ENCODE data around the gene PRKG1.

Gene PRKG1

DNA sequence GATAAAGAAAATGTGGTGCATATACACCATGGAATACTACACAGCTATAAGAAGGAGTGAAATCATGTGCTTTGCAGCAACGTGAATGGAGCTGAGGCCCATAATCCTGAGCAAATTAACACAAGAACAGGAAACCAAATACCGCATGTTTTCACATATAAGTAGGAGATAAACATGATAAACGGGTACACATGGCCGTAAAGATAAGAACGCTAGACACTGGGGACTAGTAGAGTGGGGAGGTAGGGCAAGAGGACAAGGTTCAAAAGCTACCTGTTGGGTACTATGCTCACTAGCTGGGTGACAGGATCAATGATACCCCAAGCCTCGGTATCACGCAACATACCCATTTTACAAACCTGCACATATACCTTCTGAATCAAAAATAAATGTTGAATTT, 511.5 kb downstream of the PRKG1 start:
- Histone ChIP-seq H3K9me3 (ENCODE audit: control extremely low read depth in 1 of 5, control insufficient read depth in 4 of 5, insufficient read depth in 2 of 5, low read depth in 1 of 5, low read length in 4 of 5) (peaks cover 0 to 2% (median 0%) of the 10 kb centered on the region in 5 experiments), H3K27me3 (replicated peaks in 2 of 5; ENCODE audit: control insufficient read depth in 4 of 5, insufficient read depth in 5 of 5, low read length in 4 of 5) (no peaks in the 10 kb centered on the region), H3K36me3 (ENCODE audit: control insufficient read depth in 4 of 4, insufficient read depth in 4 of 4, low read length in 3 of 4) (no peaks in the 10 kb centered on the region), H3K4me1 (ENCODE audit: control extremely low read depth in 1 of 4, control insufficient read depth in 4 of 4, insufficient read depth in 4 of 4, low read length in 3 of 4) (no peaks in the 10 kb centered on the region), H3K27ac (ENCODE audit: insufficient read depth in 1 of 2, low read depth in 1 of 2, low read length in 2 of 2, poor library complexity in 1 of 2, severe bottlenecking in 2 of 2) (no peak overlapping the region), H3K4me3 (ENCODE audit: control insufficient read depth in 1 of 7, extremely low read depth in 1 of 7, insufficient read depth in 4 of 7, low read depth in 2 of 7, low read length in 6 of 7) (no peak overlapping the region)
- CTCF ChIA-PET, result no interaction called here
- peak in 1 of 3 donors; percentile 0 for DNase-seq
- POLR2A ChIA-PET, result no interaction called here
- 97% methylated on average over 4 of the region's 7 CpGs for WGBS (ENCODE audit: insufficient coverage)

DNA sequence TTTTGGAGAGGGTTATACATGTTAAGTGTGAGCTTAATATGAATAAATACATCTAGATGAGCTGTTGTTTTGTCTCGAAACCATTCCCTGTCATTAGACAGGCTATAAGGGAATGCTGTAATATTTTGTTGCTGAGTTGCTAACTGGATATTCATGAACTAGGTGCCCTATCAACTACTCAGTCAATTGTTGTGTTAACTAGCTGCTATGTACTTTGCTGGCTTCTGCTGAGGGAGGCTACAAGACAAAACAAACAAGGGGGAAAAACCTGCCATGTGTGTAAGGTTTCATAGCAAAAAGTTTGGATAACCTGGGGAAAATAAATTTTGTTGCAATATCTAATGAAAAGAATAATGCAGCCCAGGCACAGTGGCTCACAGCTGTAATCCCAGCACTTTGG, 514.7 kb downstream of the PRKG1 start:
- POLR2A ChIA-PET, result no interaction called here

DNA sequence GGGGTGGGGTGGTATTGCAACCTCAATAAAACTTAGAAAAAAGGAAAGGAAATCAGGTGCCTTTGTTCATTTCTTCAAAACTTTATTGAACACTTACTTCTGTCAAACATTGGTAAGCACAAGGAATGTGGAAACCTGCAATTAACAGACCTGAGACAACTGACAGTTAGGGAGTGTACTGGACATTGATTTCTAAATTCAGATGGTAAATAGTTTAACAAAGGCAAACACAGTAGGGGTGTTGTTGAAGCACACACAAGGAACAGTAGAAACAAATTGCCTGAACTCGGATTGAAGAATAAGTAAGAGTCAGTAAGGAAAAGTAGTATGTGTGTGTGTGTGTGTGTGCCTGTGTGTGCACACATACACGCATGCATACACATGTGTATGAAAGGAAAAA, 516.5 kb downstream of the PRKG1 start:
- H3K9me3 ChIP-seq (ENCODE audit: control extremely low read depth in 1 of 5, control insufficient read depth in 4 of 5, insufficient read depth in 2 of 5, low read depth in 1 of 5, low read length in 4 of 5), result no peaks in the 10 kb centered on the region
- CTCF ChIA-PET, result no interaction called here
- H3K4me1 ChIP-seq (ENCODE audit: control extremely low read depth in 1 of 4, control insufficient read depth in 4 of 4, insufficient read depth in 4 of 4, low read length in 3 of 4), result no peaks in the 10 kb centered on the region
- POLR2A ChIA-PET, result no interaction called here
- no peaks in the 10 kb centered on the region for H3K27me3 ChIP-seq (replicated peaks in 2 of 5; ENCODE audit: control insufficient read depth in 4 of 5, insufficient read depth in 5 of 5, low read length in 4 of 5)
- WGBS (ENCODE audit: insufficient coverage), result 100% methylated on average over 2 of the region's 2 CpGs
- DNase-seq, result no peak
- H3K27ac ChIP-seq (ENCODE audit: insufficient read depth in 1 of 2, low read depth in 1 of 2, low read length in 2 of 2, poor library complexity in 1 of 2, severe bottlenecking in 2 of 2), result no peak overlapping the region
- H3K36me3 ChIP-seq (ENCODE audit: control insufficient read depth in 4 of 4, insufficient read depth in 4 of 4, low read length in 3 of 4), result no peaks in the 10 kb centered on the region
- no peak overlapping the region for H3K4me3 ChIP-seq (ENCODE audit: control insufficient read depth in 1 of 7, extremely low read depth in 1 of 7, insufficient read depth in 4 of 7, low read depth in 2 of 7, low read length in 6 of 7)

More for the DNA sequence above, 514.7 kb downstream of the PRKG1 start:
- Histone ChIP-seq H3K36me3 (ENCODE audit: control insufficient read depth in 4 of 4, insufficient read depth in 4 of 4, low read length in 3 of 4) (no peaks in the 10 kb centered on the region), H3K4me3 (ENCODE audit: control insufficient read depth in 1 of 7, extremely low read depth in 1 of 7, insufficient read depth in 4 of 7, low read depth in 2 of 7, low read length in 6 of 7) (no peak overlapping the region), H3K4me1 (ENCODE audit: control extremely low read depth in 1 of 4, control insufficient read depth in 4 of 4, insufficient read depth in 4 of 4, low read length in 3 of 4) (no peaks in the 10 kb centered on the region), H3K9me3 (ENCODE audit: control extremely low read depth in 1 of 5, control insufficient read depth in 4 of 5, insufficient read depth in 2 of 5, low read depth in 1 of 5, low read length in 4 of 5) (no peaks in the 10 kb centered on the region), H3K27ac (ENCODE audit: insufficient read depth in 1 of 2, low read depth in 1 of 2, low read length in 2 of 2, poor library complexity in 1 of 2, severe bottlenecking in 2 of 2) (no peak overlapping the region), H3K27me3 (replicated peaks in 2 of 5; ENCODE audit: control insufficient read depth in 4 of 5, insufficient read depth in 5 of 5, low read length in 4 of 5) (no peaks in the 10 kb centered on the region)
- CTCF ChIA-PET, result no interaction called here
- no peak for DNase-seq
- WGBS (ENCODE audit: insufficient coverage), result no CpG with 5 or more reads among the region's 1 CpG

DNA sequence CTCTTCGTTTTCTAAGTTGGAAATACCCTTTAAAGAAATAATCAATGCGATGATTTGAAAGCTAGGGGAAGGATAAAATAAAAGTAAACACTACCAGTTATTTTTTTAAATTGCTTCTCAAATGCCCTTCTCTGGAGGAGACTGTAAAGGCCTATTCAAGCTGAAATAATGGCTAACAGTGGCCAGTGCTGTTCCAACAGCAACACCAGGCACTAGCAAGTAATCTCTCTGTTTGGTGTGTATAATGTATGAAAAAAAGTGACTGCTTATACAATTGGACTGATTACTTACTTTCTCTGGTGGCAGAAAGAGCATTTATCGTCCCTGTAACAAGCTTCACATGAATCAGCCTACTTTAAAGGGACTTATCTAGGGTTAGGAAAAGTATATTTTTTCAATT, 522.4 kb downstream of the PRKG1 start:
- Histone ChIP-seq H3K9me3 (ENCODE audit: control extremely low read depth in 1 of 5, control insufficient read depth in 4 of 5, insufficient read depth in 2 of 5, low read depth in 1 of 5, low read length in 4 of 5) (no peaks in the 10 kb centered on the region), H3K4me3 (ENCODE audit: control insufficient read depth in 1 of 7, extremely low read depth in 1 of 7, insufficient read depth in 4 of 7, low read depth in 2 of 7, low read length in 6 of 7) (no peak overlapping the region), H3K27ac (ENCODE audit: insufficient read depth in 1 of 2, low read depth in 1 of 2, low read length in 2 of 2, poor library complexity in 1 of 2, severe bottlenecking in 2 of 2) (no peak overlapping the region), H3K36me3 (ENCODE audit: control insufficient read depth in 4 of 4, insufficient read depth in 4 of 4, low read length in 3 of 4) (no peaks in the 10 kb centered on the region), H3K4me1 (ENCODE audit: control extremely low read depth in 1 of 4, control insufficient read depth in 4 of 4, insufficient read depth in 4 of 4, low read length in 3 of 4) (no peaks in the 10 kb centered on the region), H3K27me3 (replicated peaks in 2 of 5; ENCODE audit: control insufficient read depth in 4 of 5, insufficient read depth in 5 of 5, low read length in 4 of 5) (no peaks in the 10 kb centered on the region)
- ChIA-PET POLR2A (no interaction called here), CTCF (no interaction called here)
- WGBS (ENCODE audit: insufficient coverage), result 100% methylated on average over 1 of the region's 3 CpGs
- no peak for DNase-seq

DNA sequence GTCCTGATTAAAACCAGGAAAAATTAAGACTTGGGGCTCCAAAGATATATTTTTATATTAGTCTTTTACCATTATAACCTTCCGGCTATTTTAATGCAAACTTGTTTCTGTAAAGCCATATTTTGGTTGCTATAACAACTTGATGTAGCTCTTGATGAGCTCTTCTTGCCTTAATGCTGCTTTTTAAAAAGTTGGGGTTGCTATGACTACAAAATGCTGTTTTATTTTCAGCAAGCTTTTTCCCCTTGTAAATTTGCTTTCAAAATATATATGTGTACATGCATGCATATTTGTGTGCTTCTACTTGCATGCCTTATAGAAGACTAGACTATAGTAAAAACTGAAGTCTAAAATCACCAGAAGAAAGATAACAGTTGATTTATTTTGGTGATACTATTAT, 525.4 kb downstream of the PRKG1 start:
- DNase-seq, result peak in 2 of 3 donors; percentile 6 to 19
- Histone ChIP-seq H3K27me3 (replicated peaks in 2 of 5; ENCODE audit: control insufficient read depth in 4 of 5, insufficient read depth in 5 of 5, low read length in 4 of 5) (no peaks in the 10 kb centered on the region), H3K27ac (ENCODE audit: insufficient read depth in 1 of 2, low read depth in 1 of 2, low read length in 2 of 2, poor library complexity in 1 of 2, severe bottlenecking in 2 of 2) (no peak overlapping the region), H3K4me1 (ENCODE audit: control extremely low read depth in 1 of 4, control insufficient read depth in 4 of 4, insufficient read depth in 4 of 4, low read length in 3 of 4) (no peaks in the 10 kb centered on the region), H3K36me3 (ENCODE audit: control insufficient read depth in 4 of 4, insufficient read depth in 4 of 4, low read length in 3 of 4) (no peaks in the 10 kb centered on the region), H3K4me3 (ENCODE audit: control insufficient read depth in 1 of 7, extremely low read depth in 1 of 7, insufficient read depth in 4 of 7, low read depth in 2 of 7, low read length in 6 of 7) (no peak overlapping the region), H3K9me3 (ENCODE audit: control extremely low read depth in 1 of 5, control insufficient read depth in 4 of 5, insufficient read depth in 2 of 5, low read depth in 1 of 5, low read length in 4 of 5) (no peaks in the 10 kb centered on the region)
- CTCF ChIA-PET, result no interaction called here
- POLR2A ChIA-PET, result no interaction called here
- no CpG with 5 or more reads among the region's 1 CpG for WGBS (ENCODE audit: insufficient coverage)

DNA sequence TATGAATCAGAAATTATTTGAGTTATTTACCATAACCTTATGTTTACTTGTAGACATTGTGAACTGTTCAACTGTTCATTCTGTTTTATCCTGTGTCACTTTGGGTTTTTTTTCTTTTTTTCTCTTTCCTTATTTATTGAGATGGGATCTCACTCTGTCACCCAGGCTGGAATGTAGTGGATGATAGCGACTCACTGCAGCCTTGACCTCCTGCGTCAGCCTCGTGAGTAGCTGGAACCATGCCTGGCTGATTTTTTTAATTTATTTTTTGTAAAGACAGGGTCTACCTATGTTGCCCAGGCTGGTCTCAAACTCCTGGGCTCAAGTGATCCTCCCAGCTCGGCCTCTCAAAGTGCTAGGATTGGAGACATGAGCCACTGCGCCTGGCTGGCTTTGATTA, 528.0 kb downstream of the PRKG1 start:
- ChIA-PET POLR2A (no interaction called here), CTCF (no interaction called here)
- no CpG with 5 or more reads among the region's 5 CpGs for WGBS (ENCODE audit: insufficient coverage)
- Histone ChIP-seq H3K4me3 (ENCODE audit: control insufficient read depth in 1 of 7, extremely low read depth in 1 of 7, insufficient read depth in 4 of 7, low read depth in 2 of 7, low read length in 6 of 7) (no peak overlapping the region), H3K9me3 (ENCODE audit: control extremely low read depth in 1 of 5, control insufficient read depth in 4 of 5, insufficient read depth in 2 of 5, low read depth in 1 of 5, low read length in 4 of 5) (no peaks in the 10 kb centered on the region), H3K36me3 (ENCODE audit: control insufficient read depth in 4 of 4, insufficient read depth in 4 of 4, low read length in 3 of 4) (no peaks in the 10 kb centered on the region), H3K4me1 (ENCODE audit: control extremely low read depth in 1 of 4, control insufficient read depth in 4 of 4, insufficient read depth in 4 of 4, low read length in 3 of 4) (no peaks in the 10 kb centered on the region), H3K27me3 (replicated peaks in 2 of 5; ENCODE audit: control insufficient read depth in 4 of 5, insufficient read depth in 5 of 5, low read length in 4 of 5) (no peaks in the 10 kb centered on the region), H3K27ac (ENCODE audit: insufficient read depth in 1 of 2, low read depth in 1 of 2, low read length in 2 of 2, poor library complexity in 1 of 2, severe bottlenecking in 2 of 2) (no peak overlapping the region)
- no peak for DNase-seq

DNA sequence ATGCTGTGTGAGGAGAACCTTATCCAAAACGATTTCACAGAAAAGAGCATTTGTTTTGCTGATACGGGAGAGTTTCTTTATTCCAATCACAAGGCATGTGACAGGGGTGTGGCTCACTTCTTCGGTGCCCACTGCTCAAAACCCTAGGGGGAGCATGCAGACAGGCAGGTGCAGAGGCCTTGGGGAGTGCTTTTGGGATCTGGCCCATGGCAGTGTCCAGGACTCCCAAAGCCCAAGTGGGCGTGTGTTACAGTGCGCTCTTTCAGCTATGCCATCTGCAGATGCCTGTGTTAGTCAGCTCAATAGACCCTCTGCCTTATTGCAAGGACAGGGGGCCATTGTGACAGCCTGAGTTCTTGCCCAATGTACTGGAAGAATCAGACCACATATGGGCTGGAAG, 530.3 kb downstream of the PRKG1 start:
- no peak for DNase-seq
- Histone ChIP-seq H3K4me3 (ENCODE audit: control insufficient read depth in 1 of 7, extremely low read depth in 1 of 7, insufficient read depth in 4 of 7, low read depth in 2 of 7, low read length in 6 of 7) (no peak overlapping the region), H3K27me3 (replicated peaks in 2 of 5; ENCODE audit: control insufficient read depth in 4 of 5, insufficient read depth in 5 of 5, low read length in 4 of 5) (no peaks in the 10 kb centered on the region), H3K36me3 (ENCODE audit: control insufficient read depth in 4 of 4, insufficient read depth in 4 of 4, low read length in 3 of 4) (no peaks in the 10 kb centered on the region), H3K27ac (ENCODE audit: insufficient read depth in 1 of 2, low read depth in 1 of 2, low read length in 2 of 2, poor library complexity in 1 of 2, severe bottlenecking in 2 of 2) (no peak overlapping the region), H3K4me1 (ENCODE audit: control extremely low read depth in 1 of 4, control insufficient read depth in 4 of 4, insufficient read depth in 4 of 4, low read length in 3 of 4) (no peaks in the 10 kb centered on the region), H3K9me3 (ENCODE audit: control extremely low read depth in 1 of 5, control insufficient read depth in 4 of 5, insufficient read depth in 2 of 5, low read depth in 1 of 5, low read length in 4 of 5) (peaks cover 0 to 1% (median 0%) of the 10 kb centered on the region in 5 experiments)
- WGBS (ENCODE audit: insufficient coverage), result 85% methylated on average over 5 of the region's 5 CpGs
- ChIA-PET CTCF (no interaction called here), POLR2A (no interaction called here)

Data from common myeloid progenitor, CD34-positive (primary cell).